GM12878 (cell line): ENCODE data around the gene KCNQ1. TPM values are rescaled to one million over a fixed set of nuclear protein-coding genes. Genes with fewer than 3 reads are reported as not detected.

Experiments used
- BHLHE40 ChIP-seq, 2 experiments: fragments of 450-650 bp in 1 of 2; IDR thresholded peaks; 2 replicates each; pipeline ENCODE4 v1.6.1; 2011 to 2017; ENCODE audit warnings: low read depth in 2 of 2, borderline replicate concordance in 1 of 2, improper control_type of control experiment in 1 of 2, low read length in 1 of 2, mild to moderate bottlenecking in 1 of 2
- HSF1 ChIP-seq: fragments of 150-350 bp; IDR thresholded peaks from 2 replicates; pipeline ENCODE4 v1.6.1; 2014; ENCODE audit warnings: mild to moderate bottlenecking, low read depth, low read length
- JUNB ChIP-seq: IDR thresholded peaks from 2 replicates; pipeline ENCODE4 v1.6.1; 2016; ENCODE audit warnings: antibody characterized with exemption, mild to moderate bottlenecking
- KDM1A ChIP-seq: fragments of 200-600 bp; sonication (generic); IDR thresholded peaks from 2 replicates; pipeline ENCODE4 v1.6.1; 2016; ENCODE audit warnings: borderline replicate concordance
- NBN ChIP-seq: fragments of 450-650 bp; IDR thresholded peaks from 2 replicates; pipeline ENCODE4 v1.6.1; 2016
- NR2F1 ChIP-seq: fragments of 450-650 bp; conservative IDR thresholded peaks from 2 replicates; pipeline ENCODE4 v1.6.1; 2017; ENCODE audit warnings: mild to moderate bottlenecking
- PAX5 ChIP-seq: IDR thresholded peaks from 2 replicates; pipeline ENCODE4 v1.6.1; 2011; ENCODE audit warnings: low read depth, low read length, borderline replicate concordance
- TARDBP ChIP-seq: IDR thresholded peaks from 2 replicates; pipeline ENCODE4 v1.6.1; 2016; ENCODE audit warnings: borderline replicate concordance
- TCF3 ChIP-seq: IDR thresholded peaks from 2 replicates; pipeline ENCODE4 v1.6.1; 2012; ENCODE audit warnings: low read depth, mild to moderate bottlenecking, low read length, borderline replicate concordance; ENCODE audit not compliant: insufficient read depth
- ZNF592 ChIP-seq: fragments of 450-650 bp; IDR thresholded peaks from 2 replicates; pipeline ENCODE4 v1.6.1; 2017; ENCODE audit warnings: mild to moderate bottlenecking, moderate library complexity
- ZNF687 ChIP-seq: fragments of 450-650 bp; IDR thresholded peaks from 2 replicates; pipeline ENCODE4 v1.6.1; 2017; ENCODE audit warnings: mild to moderate bottlenecking, moderate library complexity
- polyA plus RNA-seq, 11 experiments: library from polyadenylated mRNA; depleted of rRNA in 4 of 11; unstranded in 6 of 11; stranded (reverse) in 5 of 11; fragments of >200 nt; fragmentation: Nextera tagmentation in 4 of 11; fragmentation: Illumina TruSeq in 1 of 11; extraction: Ambion mirVana in 4 of 11; extraction: Trizol in 1 of 11; gene quantifications; 1 replicate in 1 of 11; 2 replicates in 10 of 11; pipeline versions ENCODE4 v1.2.1 to v1.2.3, GENCODE V29; 2011 to 2016; ENCODE audit warnings: inconsistent platforms in 2 of 11, missing spikeins in 2 of 11, low read depth in 1 of 11
- total RNA-seq, 4 experiments: library from RNA; depleted of rRNA in 3 of 4; stranded (reverse); fragments of >200 nt in 3 of 4; fragmentation: Illumina TruSeq in 1 of 4; extraction: Trizol in 1 of 4; gene quantifications; 2 replicates each; pipeline versions ENCODE4 v1.2.1 to v1.2.3, GENCODE V29; 2013 to 2021

The KCNQ1 gene
- total and polyA plus RNA-seq, 10 of the 15 experiments (the other 5 are each of a cell fraction or from before 2014, with no cell fraction given): 0.03 to 0.15 (median 0.12) TPM; not detected in 7

- TF ChIP-seq KDM1A (no peak), PAX5 (peak; percentile 23; the same call in 1 of the 2 replicates), ZNF592 (no peak), ZNF687 (peak; percentile 59; the same call in 1 of the 2 replicates), TARDBP (no peak), NBN (no peak), TCF3 (0 out of 2 replicates have a peak, but pooled peaks have one; percentile 45), BHLHE40 (IDR thresholded peaks at IDR 0.05; ENCODE audit: borderline replicate concordance in 1 of 2, low read depth in 2 of 2, low read length in 1 of 2) (peak; percentile 91 to 94), NR2F1 (0 out of 2 replicates have a peak, but pooled peaks have one; percentile 25), HSF1 (no peak), JUNB (peak; percentile 29; the same call in 1 of the 2 replicates)
Measured at GRCh38 chr11:2898366-2899079, 453.7 kb downstream of the KCNQ1 start (continued).
